HG02884 (cell line): Measurements from ENCODE around the gene COL11A1.
"Not testable (repeated sequence)": the region's sequence is repeated elsewhere in the genome, so short reads cannot be mapped to it uniquely, and the experiment has no call there.

Source experiments
- ATAC-seq: cut with Tn5 transposase; IDR thresholded peaks from one replicate; pipeline ENCODE4 v1.9.1; 2021; ENCODE audit warnings: mild to moderate bottlenecking, moderate library complexity; ENCODE audit not compliant: unreplicated experiment

COL11A1 gene

GRCh38 chr1:103087256-103087655, 21.1 kb downstream of the COL11A1 start:
- no peak for ATAC-seq

GRCh38 chr1:103084181-103084580, 24.1 kb downstream of the COL11A1 start:
- no peak for ATAC-seq

GRCh38 chr1:103075316-103076000, 32.9 kb downstream of the COL11A1 start:
- ATAC-seq = no peak

DNA sequence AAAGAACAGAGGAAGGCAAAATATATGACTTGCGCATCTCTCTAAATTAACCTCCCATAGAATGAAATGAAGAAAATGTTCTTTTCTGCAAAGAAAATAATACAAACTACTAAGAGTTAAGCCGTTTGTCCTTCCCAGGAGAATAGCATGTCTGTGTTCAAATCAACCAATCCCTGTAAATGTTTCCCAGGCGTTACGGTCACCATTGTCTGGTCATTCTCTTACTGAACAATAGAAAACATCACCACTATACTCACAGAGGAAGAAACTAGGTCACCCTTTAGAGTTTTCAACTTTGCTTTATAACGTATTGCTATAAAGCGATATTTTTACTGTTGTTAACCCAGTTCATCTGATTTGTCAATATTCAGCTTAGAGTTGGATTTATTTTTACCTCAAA, 34.1 kb downstream of the COL11A1 start:
- no peak for ATAC-seq

- no peak for ATAC-seq
Measured at GRCh38 chr1:103069201-103069600, 39.1 kb downstream of the COL11A1 start.

- ATAC-seq = no peak
Measured at GRCh38 chr1:103063921-103064320, 44.4 kb downstream of the COL11A1 start.

GRCh38 chr1:103058391-103058790, 49.9 kb downstream of the COL11A1 start:
- no peak for ATAC-seq

- ATAC-seq = no peak
Measured at GRCh38 chr1:103056423-103056822, 51.9 kb downstream of the COL11A1 start.

- not testable (repeated sequence) for ATAC-seq
Measured at GRCh38 chr1:103028110-103028509, 80.2 kb downstream of the COL11A1 start.

- no peak for ATAC-seq
Measured at GRCh38 chr1:103025858-103026409, 82.4 kb downstream of the COL11A1 start.

DNA sequence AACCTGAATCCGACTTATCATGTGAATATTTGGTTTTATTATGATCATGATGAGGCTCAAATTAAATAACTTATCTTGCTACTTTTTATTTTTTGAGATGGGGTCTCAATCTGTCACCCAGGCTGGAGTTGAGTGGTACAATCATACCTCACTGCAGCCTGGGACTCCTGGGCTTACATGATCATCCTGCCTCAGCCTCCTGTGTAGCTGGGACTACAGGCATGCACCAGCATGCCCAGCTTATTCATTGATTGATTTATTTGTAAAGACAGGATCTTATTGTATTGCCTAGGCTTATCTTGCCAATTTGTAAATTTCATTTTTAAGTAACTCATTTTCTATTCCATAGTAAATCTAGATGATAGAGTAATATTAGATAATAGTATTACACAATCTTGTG, 84.3 kb downstream of the COL11A1 start:
- no peak for ATAC-seq

DNA sequence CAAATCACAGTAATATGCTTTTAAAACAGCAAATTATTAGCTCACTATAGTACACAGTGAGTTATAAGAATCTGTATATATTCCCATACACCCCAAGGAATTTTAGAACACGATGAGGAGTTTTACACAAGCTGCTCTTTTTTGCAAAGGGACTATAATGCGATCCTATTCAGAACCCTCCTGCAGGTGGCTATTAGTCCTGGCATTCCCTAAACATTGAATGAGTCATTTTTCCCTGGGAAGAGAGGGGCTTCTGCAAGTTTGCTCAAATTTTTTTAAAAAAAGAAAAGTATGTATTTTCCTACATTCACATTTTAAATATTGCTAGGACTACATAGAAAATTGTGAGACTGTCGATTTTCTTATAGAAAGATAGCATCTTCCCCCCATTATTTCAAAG, 106.3 kb downstream of the COL11A1 start:
- no peak for ATAC-seq

DNA sequence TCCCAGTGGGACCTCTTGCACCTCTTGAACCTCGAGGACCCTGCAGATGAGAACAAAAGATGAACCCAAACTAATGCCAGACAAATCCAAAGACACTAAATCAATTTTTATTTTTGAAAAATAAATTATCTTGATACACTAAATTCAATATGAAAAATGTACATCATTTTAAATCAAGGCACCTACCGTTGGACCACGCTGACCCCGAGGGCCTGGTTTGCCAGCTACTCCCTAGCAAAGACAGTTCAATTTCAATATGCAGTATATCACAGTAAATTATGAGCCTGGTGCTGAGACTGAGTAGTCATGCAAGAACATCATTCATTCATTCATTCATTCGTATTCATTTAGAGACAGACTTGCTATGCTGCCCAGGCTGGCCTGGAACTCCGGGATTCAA, 129.4 kb downstream of the COL11A1 start:
- no peak for ATAC-seq

DNA sequence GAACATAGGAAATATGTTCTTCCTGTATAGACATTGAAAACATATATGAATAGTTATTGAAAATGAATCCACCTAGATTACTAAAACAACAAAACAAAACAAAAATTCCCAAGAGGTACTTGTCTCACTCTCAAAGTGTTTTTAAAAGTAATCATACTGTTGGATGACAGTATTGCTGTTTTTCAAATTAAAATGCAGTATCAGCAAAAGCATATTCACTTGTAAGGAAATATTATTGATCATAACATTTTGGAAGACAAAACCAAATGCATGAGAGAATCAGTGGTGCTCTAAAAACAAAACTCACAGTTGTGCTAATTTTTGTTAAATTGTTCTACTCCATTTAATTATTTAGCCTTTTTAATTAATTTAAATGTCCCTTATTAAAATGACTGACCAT, 131.0 kb downstream of the COL11A1 start:
- ATAC-seq = no peak

- peak; percentile 70 for ATAC-seq
Measured at GRCh38 chr1:102970496-102971078, 137.7 kb downstream of the COL11A1 start.

- ATAC-seq = no peak
Measured at GRCh38 chr1:102967786-102968185, 140.5 kb downstream of the COL11A1 start.

DNA sequence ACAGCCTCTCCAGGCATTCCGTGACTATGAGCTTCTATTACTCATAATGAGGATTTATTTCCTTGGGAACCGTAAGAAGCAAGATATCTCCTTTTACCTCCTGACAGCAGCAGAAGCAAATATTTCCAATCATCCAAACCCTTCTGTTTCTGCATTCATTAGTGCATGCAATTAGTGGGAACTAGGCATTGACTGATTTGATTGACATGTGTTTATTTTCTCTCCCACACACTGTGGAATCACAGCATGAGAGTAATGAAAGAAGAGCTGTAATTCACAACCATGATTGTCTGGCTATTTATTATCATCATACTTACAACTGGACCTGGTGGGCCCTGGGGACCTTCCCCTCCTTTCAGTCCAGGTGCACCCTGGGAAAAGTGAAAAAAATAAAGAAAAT, 146.8 kb downstream of the COL11A1 start:
- ATAC-seq = no peak

- ATAC-seq = no peak
Measured at GRCh38 chr1:102954576-102954975, 153.7 kb downstream of the COL11A1 start.

GRCh38 chr1:102952400-102952799, 155.9 kb downstream of the COL11A1 start:
- no peak for ATAC-seq

DNA sequence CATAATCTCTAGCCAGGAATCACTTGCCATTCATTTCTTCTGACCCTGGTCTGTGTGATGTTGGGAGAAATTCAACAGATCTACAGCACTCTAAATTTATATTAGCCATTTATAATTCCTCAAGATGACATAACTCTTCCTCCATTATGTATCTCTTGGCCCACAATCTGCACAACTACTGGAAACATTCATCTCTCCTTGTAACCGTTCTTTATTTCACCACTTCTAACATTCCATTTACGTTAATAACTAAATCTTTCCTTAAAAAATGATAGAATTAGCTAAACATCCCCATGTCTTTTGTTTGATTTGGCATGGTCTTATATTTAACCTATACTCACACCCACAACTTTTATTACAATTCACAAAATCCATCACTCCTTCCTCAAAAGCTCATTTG, 166.0 kb downstream of the COL11A1 start:
- no peak for ATAC-seq

DNA sequence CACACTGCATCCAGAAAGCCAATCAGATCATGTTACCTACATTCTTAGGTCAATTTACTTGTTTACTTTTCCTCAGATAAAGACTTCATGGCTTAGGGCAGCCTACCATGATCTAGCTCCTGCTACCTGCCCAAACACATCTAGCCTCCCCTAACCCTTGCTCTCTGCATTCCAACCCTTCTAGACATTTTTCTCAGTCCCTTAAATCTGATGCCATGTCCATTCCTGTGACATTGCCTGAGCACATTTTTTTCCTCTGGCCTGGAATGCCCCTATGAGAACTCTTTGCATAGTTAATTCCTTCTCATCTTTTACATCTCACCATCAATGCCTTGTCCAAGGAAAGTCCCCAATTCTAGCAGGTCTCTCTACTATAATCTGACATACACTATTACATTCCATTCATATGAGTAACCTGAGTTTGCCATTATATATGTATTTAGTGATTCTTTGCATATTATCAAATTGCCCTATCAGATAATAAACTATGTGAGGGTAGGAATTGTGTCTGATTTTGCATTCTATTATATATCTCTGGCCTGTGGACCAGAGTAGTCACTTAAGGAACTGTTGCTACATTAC, 166.9 kb downstream of the COL11A1 start:
- no peak for ATAC-seq

- no peak for ATAC-seq
Measured at GRCh38 chr1:102937401-102937800, 170.9 kb downstream of the COL11A1 start.
